Activated CD8-positive, alpha-beta T cell treated with anti-CD3 and anti-CD28 coated beads for 36 hours (primary cell): Measurements from ENCODE around the gene PSMF1. TPM values are rescaled to one million over a fixed set of nuclear protein-coding genes. Genes with fewer than 3 reads are reported as not detected.

Source experiments
- ATAC-seq: fragments of 200-7000 bp; cut with Tn5 transposase; one replicate; pipeline ENCODE4 v1.10.0; 2021; ENCODE audit warnings: mild to moderate bottlenecking, moderate library complexity
- CTCF ChIA-PET: fragments of 350-600 bp; sonication (Branson Sonifier 250); formaldehyde crosslinking; loops from one replicate; lab custom pipeline; 2021; ENCODE audit warnings: antibody characterized with exemption; lab: Charles Lee
- POLR2A ChIA-PET: fragments of 350-600 bp; sonication (Branson Sonifier 250); formaldehyde crosslinking; loops from one replicate; lab custom pipeline; 2021; ENCODE audit warnings: antibody characterized with exemption; lab: Charles Lee
- DNase-seq: peaks from one replicate; pipeline ENCODE4 v3.0.0-alpha.2; 2020
- H3K27ac Mint-ChIP-seq: one replicate; pipeline ENCODE4 v1.8.0; 2021; ENCODE audit warnings: mild to moderate bottlenecking, mixed read lengths
- H3K27me3 Mint-ChIP-seq: one replicate; pipeline ENCODE4 v1.8.0; 2021; ENCODE audit warnings: mixed read lengths
- H3K36me3 Mint-ChIP-seq: one replicate; pipeline ENCODE4 v1.8.0; 2021; ENCODE audit warnings: low read depth, mixed read lengths
- H3K4me1 Mint-ChIP-seq: one replicate; pipeline ENCODE4 v1.8.0; 2021; ENCODE audit warnings: low read depth, mixed read lengths
- H3K4me3 Mint-ChIP-seq: one replicate; pipeline ENCODE4 v1.8.0; 2021; ENCODE audit warnings: mild to moderate bottlenecking, moderate library complexity, mixed read lengths
- H3K9me3 Mint-ChIP-seq: one replicate; pipeline ENCODE4 v1.8.0; 2021; ENCODE audit warnings: mixed read lengths
- CTCF ChIP-seq: fragments of 200-600 bp; IDR thresholded peaks from one replicate; pipeline ENCODE4 v1.8.0; 2022; ENCODE audit warnings: antibody characterized with exemption, mild to moderate bottlenecking
- intact Hi-C: fragments of 100-400 bp; cut with micrococcal nuclease; formaldehyde crosslinking; loops from one replicate; pipeline ENCODE4 v1.10.0; 2022
- total RNA-seq, 2 experiments: library from RNA; stranded (reverse); gene quantifications; one replicate each; pipeline ENCODE4 v1.2.3, GENCODE V29; 2021

PSMF1 gene
- total RNA-seq, 2 experiments from 2014 or later, result 150 to 154 TPM

- intact Hi-C loops, result no loop called here
- no peak overlapping the region for H3K4me3 Mint-ChIP-seq
- H3K36me3 Mint-ChIP-seq, result peaks cover 51% of the 10 kb centered on the region
- no peaks in the 10 kb centered on the region for H3K4me1 Mint-ChIP-seq
- no peak for TF ChIP-seq CTCF
- ChIA-PET POLR2A (no interaction called here), CTCF (no interaction called here)
- no peaks in the 10 kb centered on the region for H3K27me3 Mint-ChIP-seq
- DNase-seq, result no peak
- no peak overlapping the region for H3K27ac Mint-ChIP-seq
- ATAC-seq, result no peak
- no peaks in the 10 kb centered on the region for H3K9me3 Mint-ChIP-seq
Measured at GRCh38 chr20:1169224-1169623, 50.8 kb downstream of the PSMF1 start.

GRCh38 chr20:1171461-1172093 lies 53.2 kb downstream of the PSMF1 start:
- Mint-ChIP-seq H3K4me3 (no peak overlapping the region), H3K27me3 (no peaks in the 10 kb centered on the region), H3K4me1 (no peaks in the 10 kb centered on the region), H3K9me3 (no peaks in the 10 kb centered on the region), H3K27ac (no peak overlapping the region), H3K36me3 (peaks cover 36% of the 10 kb centered on the region)
- ChIA-PET POLR2A (no interaction called here), CTCF (no interaction called here)
- TF ChIP-seq CTCF, result no peak
- intact Hi-C loops, result no loop called here
- ATAC-seq (no peak), DNase-seq (peak; percentile 21)

GRCh38 chr20:1173698-1174097 lies 55.3 kb downstream of the PSMF1 start:
- ChIA-PET POLR2A (no interaction called here), CTCF (no interaction called here)
- intact Hi-C loops, result no loop called here
- Mint-ChIP-seq H3K4me1 (no peaks in the 10 kb centered on the region), H3K4me3 (no peak overlapping the region), H3K27me3 (no peaks in the 10 kb centered on the region), H3K27ac (no peak overlapping the region), H3K9me3 (no peaks in the 10 kb centered on the region), H3K36me3 (peaks cover 22% of the 10 kb centered on the region)
- DNase-seq (no peak), ATAC-seq (no peak)
- no peak for TF ChIP-seq CTCF

GRCh38 chr20:1174787-1175186 lies 56.4 kb downstream of the PSMF1 start:
- ChIA-PET POLR2A (no interaction called here), CTCF (no interaction called here)
- Mint-ChIP-seq H3K4me1 (no peaks in the 10 kb centered on the region), H3K4me3 (no peak overlapping the region), H3K36me3 (peaks cover 15% of the 10 kb centered on the region), H3K9me3 (no peaks in the 10 kb centered on the region), H3K27me3 (no peaks in the 10 kb centered on the region), H3K27ac (no peak overlapping the region)
- no peak for TF ChIP-seq CTCF
- ATAC-seq (no peak), DNase-seq (no peak)
- intact Hi-C loops, result no loop called here

- H3K9me3 Mint-ChIP-seq, result no peaks in the 10 kb centered on the region
- ATAC-seq (no peak), DNase-seq (no peak)
- POLR2A ChIA-PET, result no interaction called here
- CTCF ChIA-PET, result interaction anchor here (1.5 kb wide), 1 partner anchor 36 kb away, joined by 4 read pairs; no protein-coding TSS in a partner anchor
- no peak overlapping the region for H3K4me3 Mint-ChIP-seq
- no peaks in the 10 kb centered on the region for H3K4me1 Mint-ChIP-seq
- no peak overlapping the region for H3K27ac Mint-ChIP-seq
- TF ChIP-seq CTCF, result no peak
- no peaks in the 10 kb centered on the region for H3K27me3 Mint-ChIP-seq
- peaks cover 7% of the 10 kb centered on the region for H3K36me3 Mint-ChIP-seq
- intact Hi-C loops, result no loop called here
Measured at GRCh38 chr20:1177680-1178079, 59.3 kb downstream of the PSMF1 start.
